Fibroblast of the aortic adventitia (primary cell): ENCODE results near the gene SP2. TPM values are rescaled to one million over a fixed set of nuclear protein-coding genes. Genes with fewer than 3 reads are reported as not detected.
"Not testable (repeated sequence)": the region's sequence is repeated elsewhere in the genome, so short reads cannot be mapped to it uniquely, and the experiment has no call there.

Experiments used
- DNase-seq: peaks from one replicate; pipeline ENCODE4 v3.0.0-alpha.2; 2010; ENCODE audit warnings: low read depth
- H3K4me3 ChIP-seq: 2 replicates; pipeline ENCODE4 v1.5.1; 2011; ENCODE audit warnings: low read depth, mild to moderate bottlenecking, control low read depth, low read length, moderate library complexity
- CTCF ChIP-seq: IDR thresholded peaks from 2 replicates; pipeline ENCODE4 v1.5.1; 2011; ENCODE audit warnings: mild to moderate bottlenecking, low read length, control low read depth, inconsistent platforms; ENCODE audit not compliant: insufficient read depth
- total RNA-seq: library from RNA; depleted of rRNA; stranded (reverse); fragments of >200 nt; gene quantifications from 2 replicates; pipeline ENCODE4 v1.2.3, GENCODE V29; 2012; ENCODE audit warnings: low replicate concordance

The SP2 gene
- total RNA-seq, 1 donor = 3.7 TPM

DNA sequence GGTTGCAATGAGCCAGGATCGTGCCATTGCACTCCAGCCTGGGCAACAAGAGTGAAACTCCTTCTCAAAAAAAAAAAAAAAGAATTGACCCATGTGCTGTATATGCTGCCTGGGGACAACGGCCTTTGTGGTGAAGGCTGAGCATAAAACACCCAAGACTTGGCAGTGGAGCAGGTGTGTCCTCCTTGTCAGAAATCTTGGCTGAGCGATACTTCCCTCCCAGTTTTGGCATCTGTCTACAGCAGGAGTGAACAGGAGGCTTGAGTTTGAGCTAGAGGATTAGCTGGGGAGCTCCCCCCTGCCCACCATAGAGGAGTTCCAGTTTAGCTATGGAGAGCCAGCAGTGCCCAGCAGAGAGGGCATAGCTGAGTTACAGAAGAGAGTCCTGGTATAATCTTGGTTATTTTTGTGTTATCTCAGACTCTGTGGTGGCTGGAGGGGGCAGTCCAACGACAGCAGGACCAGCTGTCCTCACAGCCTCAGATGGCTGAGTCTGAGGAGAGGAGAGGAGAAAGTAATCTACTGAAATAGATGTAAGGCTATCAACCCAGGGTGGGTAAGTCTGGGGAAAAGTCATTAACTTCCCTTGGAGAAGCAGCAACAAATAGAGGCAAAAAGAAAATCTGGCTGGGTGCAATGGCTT lies 18.4 kb downstream of the SP2 start:
- DNase-seq = no peak
- no peak overlapping the region for H3K4me3 ChIP-seq
- TF ChIP-seq CTCF = no peak

DNA sequence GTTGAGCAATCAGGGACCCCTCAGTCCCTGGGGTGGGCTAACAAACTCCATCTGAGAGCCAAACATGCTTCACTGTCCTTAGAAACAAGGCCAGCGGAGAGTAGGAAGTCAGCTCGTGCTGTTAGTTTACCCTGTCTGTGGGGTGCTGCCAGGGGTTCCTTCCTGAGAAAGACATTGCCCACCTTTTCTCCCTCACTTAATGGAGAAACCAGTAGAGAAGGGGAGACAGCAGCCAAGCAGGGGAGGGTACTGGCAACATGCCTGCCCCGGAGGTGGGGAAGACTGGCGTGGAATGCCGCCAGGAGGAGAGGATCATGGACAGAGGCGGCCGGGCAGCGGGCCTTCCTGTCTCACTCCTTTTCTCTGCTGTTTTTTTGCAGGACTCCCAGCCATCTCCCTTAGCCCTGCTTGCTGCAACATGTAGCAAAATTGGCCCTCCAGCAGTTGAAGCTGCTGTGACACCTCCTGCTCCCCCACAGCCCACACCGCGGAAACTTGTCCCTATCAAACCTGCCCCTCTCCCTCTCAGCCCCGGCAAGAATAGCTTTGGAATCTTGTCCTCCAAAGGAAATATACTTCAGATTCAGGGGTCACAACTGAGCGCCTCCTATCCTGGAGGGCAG lies 19.9 kb downstream of the SP2 start:
- TF ChIP-seq CTCF = no peak
- no peak for DNase-seq
- no peak overlapping the region for H3K4me3 ChIP-seq

- TF ChIP-seq CTCF = no peak
- H3K4me3 ChIP-seq = no peak overlapping the region
- DNase-seq = no peak
These were observed 20.6 kb downstream of the SP2 start for GRCh38 chr17:47916489-47917208.

DNA sequence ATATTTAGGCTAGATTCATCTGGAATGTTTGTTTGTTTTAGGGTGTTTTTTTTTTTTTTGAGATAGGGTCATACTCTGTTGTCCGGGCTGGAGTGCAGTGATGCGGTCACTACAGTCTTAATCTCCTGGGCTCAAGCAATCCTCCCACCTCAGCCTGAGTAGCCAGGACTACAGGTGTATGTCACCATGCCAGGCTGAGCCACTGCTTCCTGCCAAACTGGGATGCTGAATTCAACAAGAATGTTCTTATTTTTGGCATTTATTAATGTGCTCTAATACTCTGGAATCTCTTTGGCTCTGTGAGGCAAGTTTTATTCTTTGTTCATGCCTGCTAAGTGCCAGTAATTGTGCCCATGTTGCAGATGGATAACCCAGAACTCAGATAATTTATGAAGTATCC lies 21.5 kb downstream of the SP2 start:
- peak; percentile 15 for DNase-seq
- no peak for TF ChIP-seq CTCF
- no peak overlapping the region for H3K4me3 ChIP-seq

DNA sequence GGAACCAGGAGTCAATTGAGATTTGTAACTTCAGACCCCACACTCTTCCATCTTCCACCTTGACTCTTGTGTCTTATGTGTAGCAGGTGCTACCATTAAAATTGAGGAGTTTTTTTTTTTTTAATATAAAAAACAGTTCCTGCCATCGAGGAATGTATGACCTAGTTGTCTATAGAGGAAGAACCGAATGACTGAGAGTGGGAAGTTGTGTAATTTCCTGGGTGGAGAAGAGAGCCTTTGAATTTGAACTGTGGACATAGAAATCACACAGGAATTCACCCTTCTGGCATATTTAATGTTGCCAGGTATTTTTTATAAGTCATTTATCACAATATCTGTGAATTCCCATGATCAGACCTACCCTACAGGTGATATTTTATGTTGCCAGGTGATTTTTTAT lies 22.0 kb downstream of the SP2 start:
- TF ChIP-seq CTCF = no peak
- no peak overlapping the region for H3K4me3 ChIP-seq
- no peak for DNase-seq

DNA sequence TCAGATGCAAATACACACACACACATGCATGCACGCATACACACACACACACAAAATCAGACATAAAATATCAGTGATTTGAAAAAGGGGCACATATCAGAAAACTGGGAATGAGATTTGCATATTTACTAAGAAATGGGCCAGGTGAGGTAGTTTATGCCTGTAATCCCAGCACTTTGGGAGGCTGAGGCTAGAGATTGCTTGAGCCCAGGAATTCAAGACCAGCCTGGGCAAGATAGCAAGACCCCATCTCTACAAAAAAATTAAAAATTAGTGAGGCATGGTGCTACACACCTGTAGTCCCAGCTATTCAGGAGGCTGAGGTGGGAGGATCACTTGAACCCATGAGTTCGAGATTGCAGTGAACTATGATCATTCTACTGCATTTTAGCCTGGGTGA lies 23.0 kb downstream of the SP2 start:
- DNase-seq = no peak
- TF ChIP-seq CTCF = no peak
- H3K4me3 ChIP-seq = no peak overlapping the region

GRCh38 chr17:47919889-47920288 lies 23.9 kb downstream of the SP2 start:
- DNase-seq, H3K4me3 ChIP-seq: not testable (repeated sequence)
